PFSK-1 (cell line): ENCODE measurements around the gene SLC39A3.

Experiments
- POLR2AphosphoS5 ChIP-seq: IDR thresholded peaks from 2 replicates; pipeline ENCODE4 v1.6.1; 2012; ENCODE audit warnings: low read depth, mild to moderate bottlenecking, control low read depth, low read length, moderate library complexity
- SIN3A ChIP-seq: IDR thresholded peaks from 2 replicates; pipeline ENCODE4 v1.6.1; 2012; ENCODE audit warnings: mild to moderate bottlenecking, low read length, moderate library complexity, borderline replicate concordance; ENCODE audit not compliant: insufficient read depth
- TAF1 ChIP-seq: IDR thresholded peaks from 2 replicates; pipeline ENCODE4 v1.6.1; 2012; ENCODE audit warnings: low read length, control low read depth, borderline replicate concordance; ENCODE audit not compliant: insufficient read depth
- TF ChIP-seq, protein P1 (sequence below), 2 experiments: IDR thresholded peaks; 2 replicates each; pipeline versions ENCODE4 v1.6.1 to v1.8.0; 2011 to 2012; ENCODE audit warnings: low read depth in 2 of 2, low read length in 2 of 2, control low read depth in 1 of 2, inconsistent platforms in 1 of 2, mild to moderate bottlenecking in 1 of 2, moderate library complexity in 1 of 2; ENCODE audit not compliant: insufficient read depth in 1 of 2

DNA sequence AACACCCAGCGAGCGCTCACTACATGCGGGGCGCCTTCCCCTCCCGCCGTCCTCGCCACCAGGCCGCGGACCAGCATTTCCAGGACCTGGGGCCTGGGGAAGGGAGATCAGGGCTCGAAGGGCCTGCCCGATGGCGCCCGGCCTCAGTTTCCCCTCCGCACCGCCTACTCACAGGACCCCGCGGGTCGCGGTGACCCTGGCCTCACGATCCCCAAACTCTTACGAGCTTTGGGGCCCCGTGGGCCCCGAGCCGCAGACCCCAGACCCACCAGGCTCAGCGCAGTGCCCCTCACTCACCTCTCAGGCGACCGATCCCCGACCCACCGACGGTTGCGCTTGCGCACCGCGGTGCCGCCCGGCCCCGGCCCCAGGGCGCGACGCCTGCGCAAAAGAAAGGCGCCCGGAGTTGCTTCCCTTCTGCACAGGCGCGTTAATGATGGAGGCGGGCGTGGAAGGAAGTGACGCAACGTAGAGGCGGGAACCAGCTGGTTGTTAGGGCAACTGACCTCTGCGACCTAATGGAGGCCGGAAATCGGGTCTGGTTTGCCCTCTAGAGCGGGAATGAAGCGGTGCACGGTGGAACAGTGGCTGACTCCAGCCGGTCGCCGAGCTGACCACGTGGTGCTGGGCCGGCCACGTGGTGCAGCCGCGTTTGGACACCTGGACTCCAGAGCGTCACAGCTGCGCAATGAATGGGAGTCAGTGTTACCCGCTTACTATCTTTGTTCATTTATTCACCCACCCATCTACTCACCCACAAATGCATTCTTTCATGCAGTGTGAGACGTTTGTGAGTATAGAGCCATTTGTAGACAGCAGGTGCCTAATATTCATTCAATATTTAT, 43.3 kb upstream of the SLC39A3 start, which contains the start of gene SGTA:
- TF ChIP-seq, protein P1, sequence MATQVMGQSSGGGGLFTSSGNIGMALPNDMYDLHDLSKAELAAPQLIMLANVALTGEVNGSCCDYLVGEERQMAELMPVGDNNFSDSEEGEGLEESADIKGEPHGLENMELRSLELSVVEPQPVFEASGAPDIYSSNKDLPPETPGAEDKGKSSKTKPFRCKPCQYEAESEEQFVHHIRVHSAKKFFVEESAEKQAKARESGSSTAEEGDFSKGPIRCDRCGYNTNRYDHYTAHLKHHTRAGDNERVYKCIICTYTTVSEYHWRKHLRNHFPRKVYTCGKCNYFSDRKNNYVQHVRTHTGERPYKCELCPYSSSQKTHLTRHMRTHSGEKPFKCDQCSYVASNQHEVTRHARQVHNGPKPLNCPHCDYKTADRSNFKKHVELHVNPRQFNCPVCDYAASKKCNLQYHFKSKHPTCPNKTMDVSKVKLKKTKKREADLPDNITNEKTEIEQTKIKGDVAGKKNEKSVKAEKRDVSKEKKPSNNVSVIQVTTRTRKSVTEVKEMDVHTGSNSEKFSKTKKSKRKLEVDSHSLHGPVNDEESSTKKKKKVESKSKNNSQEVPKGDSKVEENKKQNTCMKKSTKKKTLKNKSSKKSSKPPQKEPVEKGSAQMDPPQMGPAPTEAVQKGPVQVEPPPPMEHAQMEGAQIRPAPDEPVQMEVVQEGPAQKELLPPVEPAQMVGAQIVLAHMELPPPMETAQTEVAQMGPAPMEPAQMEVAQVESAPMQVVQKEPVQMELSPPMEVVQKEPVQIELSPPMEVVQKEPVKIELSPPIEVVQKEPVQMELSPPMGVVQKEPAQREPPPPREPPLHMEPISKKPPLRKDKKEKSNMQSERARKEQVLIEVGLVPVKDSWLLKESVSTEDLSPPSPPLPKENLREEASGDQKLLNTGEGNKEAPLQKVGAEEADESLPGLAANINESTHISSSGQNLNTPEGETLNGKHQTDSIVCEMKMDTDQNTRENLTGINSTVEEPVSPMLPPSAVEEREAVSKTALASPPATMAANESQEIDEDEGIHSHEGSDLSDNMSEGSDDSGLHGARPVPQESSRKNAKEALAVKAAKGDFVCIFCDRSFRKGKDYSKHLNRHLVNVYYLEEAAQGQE (IDR thresholded peaks at IDR 0.05; ENCODE audit: insufficient read depth in 1 of 2, low read depth in 2 of 2, low read length in 2 of 2), result 0 out of 4 replicates have a peak, but pooled peaks of 1 of the 2 experiments have one; percentile 11
- TF ChIP-seq POLR2AphosphoS5, result peak; percentile 91
- no peak for TF ChIP-seq SIN3A
- TF ChIP-seq TAF1, result peak; percentile 80; the same call in 1 of the 2 replicates
